A549 (cell line): ENCODE measurements around the gene BAAT. TPM values are rescaled to one million over a fixed set of nuclear protein-coding genes. Genes with fewer than 3 reads are reported as not detected.

Experiments
- ATAC-seq, 2 experiments: fragments of 200-7000 bp in 1 of 2; fragments of >200 bp in 1 of 2; cut with Nextera tagmentation in 1 of 2; cut with Tn5 transposase in 1 of 2; 3 replicates each; pipeline versions ENCODE4 v1.8.0 to v1.9.1; 2018 to 2020; ENCODE audit warnings: mild to moderate bottlenecking in 1 of 2, moderate library complexity in 1 of 2
- CTCF ChIA-PET: fragments of 300-600 bp; sonication (Branson Sonifier 250); formaldehyde crosslinking; extraction: SDS; loops from one replicate; lab custom pipeline; 2021; ENCODE audit warnings: antibody characterized with exemption, inconsistent platforms; lab: Yijun Ruan, JAX
- POLR2A ChIA-PET: fragments of 350-600 bp; formaldehyde crosslinking; extraction: SDS; loops from one replicate; lab custom pipeline; 2021; ENCODE audit warnings: antibody characterized with exemption, inconsistent platforms; lab: Yijun Ruan, JAX
- DNase-seq, 2 experiments: peaks; one replicate each; pipeline versions ENCODE4 v3.0.0 to v3.0.0-alpha.2; 2011 to 2016; ENCODE audit warnings: low read depth in 1 of 2, low spot score in 1 of 2
- FAIRE-seq: peaks from 2 replicates; lab custom pipeline; 2011; peaks lifted over from hg19 to GRCh38; lab: Jason Lieb, UNC
- H3K27ac ChIP-seq, 2 experiments: fragments of >200 bp; sonication (Bioruptor Twin); formaldehyde crosslinking; 3 replicates each; pipeline ENCODE4 v1.5.1; 2016 to 2017
- H3K4me1 ChIP-seq: fragments of >200 bp; sonication (Bioruptor Twin); formaldehyde crosslinking; 3 replicates; pipeline ENCODE4 v1.6.1; 2016
- H3K4me2 ChIP-seq: fragments of >200 bp; sonication (Bioruptor Twin); formaldehyde crosslinking; 3 replicates; pipeline ENCODE4 v1.6.1; 2016
- H3K4me3 ChIP-seq: fragments of >200 bp; sonication (Bioruptor Twin); formaldehyde crosslinking; 3 replicates; pipeline ENCODE4 v1.5.1; 2016
- H3K9me3 ChIP-seq: fragments of >200 bp; sonication (Bioruptor Twin); formaldehyde crosslinking; 3 replicates; pipeline ENCODE4 v1.6.1; 2016
- CBX2 ChIP-seq: fragments of 200-600 bp; sonication (generic); IDR thresholded peaks from 2 replicates; pipeline ENCODE4 v1.6.1; 2016; ENCODE audit warnings: low read depth, mild to moderate bottlenecking, borderline replicate concordance
- CBX8 ChIP-seq: fragments of 200-600 bp; sonication (generic); IDR thresholded peaks from 2 replicates; pipeline ENCODE4 v1.6.1; 2016
- EHMT2 ChIP-seq: fragments of 200-600 bp; sonication (generic); IDR thresholded peaks from 2 replicates; pipeline ENCODE4 v1.6.1; 2016; ENCODE audit warnings: antibody characterized with exemption, low read depth, mild to moderate bottlenecking, moderate library complexity
- EP300 ChIP-seq, 2 experiments: fragments of >200 bp; sonication (Bioruptor Twin); formaldehyde crosslinking; IDR thresholded peaks; 2 replicates in 1 of 2; 3 replicates in 1 of 2; pipeline ENCODE4 v1.6.1; 2016 to 2017
- ESRRA ChIP-seq: fragments of 150-350 bp; IDR thresholded peaks from 2 replicates; pipeline ENCODE4 v1.6.1; 2014; ENCODE audit warnings: mild to moderate bottlenecking, low read length, borderline replicate concordance
- HOXB13 ChIP-seq: fragments of 250-450 bp; sonication (Bioruptor Pico); IDR thresholded peaks from 2 replicates; pipeline ENCODE4 v1.5.0; 2020; ENCODE audit warnings: low read depth, mild to moderate bottlenecking, moderate library complexity
- HOXB5 ChIP-seq: fragments of 250-450 bp; sonication (Bioruptor Pico); IDR thresholded peaks from 2 replicates; pipeline ENCODE4 v1.5.0; 2020; ENCODE audit warnings: mild to moderate bottlenecking, moderate library complexity
- JUNB ChIP-seq: fragments of >200 bp; sonication (Bioruptor Twin); formaldehyde crosslinking; IDR thresholded peaks from 2 replicates; pipeline ENCODE4 v1.6.1; 2016
- KDM1A ChIP-seq: fragments of 200-600 bp; sonication (generic); IDR thresholded peaks from 2 replicates; pipeline ENCODE4 v1.6.1; 2016; ENCODE audit warnings: low read depth, mild to moderate bottlenecking
- MAFK ChIP-seq: fragments of 450-650 bp; IDR thresholded peaks from 2 replicates; pipeline ENCODE4 v1.6.1; 2014; ENCODE audit not compliant: partially characterized antibody
- NPAS2 ChIP-seq: fragments of 250-450 bp; sonication (Bioruptor Pico); IDR thresholded peaks from 2 replicates; pipeline ENCODE4 v1.8.0; 2022; ENCODE audit warnings: mild to moderate bottlenecking, moderate library complexity, borderline replicate concordance
- RAD21 ChIP-seq, 2 experiments: fragments of >200 bp in 1 of 2; sonication (Bioruptor Twin) in 1 of 2; formaldehyde crosslinking in 1 of 2; IDR thresholded peaks in 1 of 2; conservative IDR thresholded peaks in 1 of 2; 2 replicates in 1 of 2; 3 replicates in 1 of 2; pipeline ENCODE4 v1.6.1; 2012 to 2018; ENCODE audit warnings: inconsistent platforms in 1 of 2
- RFX5 ChIP-seq: fragments of 450-650 bp; IDR thresholded peaks from 2 replicates; pipeline ENCODE4 v1.7.1; 2014; ENCODE audit warnings: antibody characterized with exemption, mild to moderate bottlenecking, moderate library complexity
- SMC3 ChIP-seq: fragments of >200 bp; sonication (Bioruptor Twin); formaldehyde crosslinking; IDR thresholded peaks from 3 replicates; pipeline ENCODE4 v1.6.1; 2018; ENCODE audit warnings: inconsistent platforms
- TFCP2L1 ChIP-seq: fragments of 250-450 bp; sonication (Bioruptor Pico); IDR thresholded peaks from 2 replicates; pipeline ENCODE4 v1.5.0; 2021; ENCODE audit warnings: mild to moderate bottlenecking
- WGBS: methylation state at CpG from one replicate; pipeline ENCODE4 v1.1.6; 2017; ENCODE audit errors: missing lambda C conversion rate; 5-methylcytosine and 5-hydroxymethylcytosine counted together
- polyA plus RNA-seq, 4 experiments: library from polyadenylated mRNA; depleted of rRNA in 3 of 4; stranded (reverse); fragments of >200 nt; fragmentation: RNase III in 1 of 4; extraction: RNeasy Plus Mini Kit Qiagen cat#74134 plus additional on column Dnase treatment in 1 of 4; gene quantifications; 2 replicates in 3 of 4; 3 replicates in 1 of 4; pipeline ENCODE4 v1.2.3, GENCODE V29; 2011 to 2017
- TF ChIP-seq, protein P1 (sequence below): fragments of >200 bp; sonication (Bioruptor Twin); formaldehyde crosslinking; IDR thresholded peaks from 3 replicates; pipeline ENCODE4 v1.6.1; 2016
- TF ChIP-seq, protein P2 (sequence below): fragments of 250-450 bp; sonication (Bioruptor Pico); IDR thresholded peaks from 2 replicates; pipeline ENCODE4 v1.5.0; 2020; ENCODE audit warnings: low read depth, mild to moderate bottlenecking, moderate library complexity
- TF ChIP-seq, protein P3 (sequence below): IDR thresholded peaks from 2 replicates; pipeline ENCODE4 v1.6.1; 2012; ENCODE audit warnings: low read depth, borderline replicate concordance
- TF ChIP-seq, protein P4 (sequence below): IDR thresholded peaks from 2 replicates; pipeline ENCODE4 v1.6.1; 2012
- TF ChIP-seq, protein P5 (sequence below): fragments of >200 bp; sonication (Bioruptor Twin); formaldehyde crosslinking; IDR thresholded peaks from 2 replicates; pipeline ENCODE4 v1.6.1; 2016

BAAT gene
- polyA plus RNA-seq, 2 of the 4 experiments (the other 2 are of a cell fraction), result 9.1 to 13.6 TPM

DNA sequence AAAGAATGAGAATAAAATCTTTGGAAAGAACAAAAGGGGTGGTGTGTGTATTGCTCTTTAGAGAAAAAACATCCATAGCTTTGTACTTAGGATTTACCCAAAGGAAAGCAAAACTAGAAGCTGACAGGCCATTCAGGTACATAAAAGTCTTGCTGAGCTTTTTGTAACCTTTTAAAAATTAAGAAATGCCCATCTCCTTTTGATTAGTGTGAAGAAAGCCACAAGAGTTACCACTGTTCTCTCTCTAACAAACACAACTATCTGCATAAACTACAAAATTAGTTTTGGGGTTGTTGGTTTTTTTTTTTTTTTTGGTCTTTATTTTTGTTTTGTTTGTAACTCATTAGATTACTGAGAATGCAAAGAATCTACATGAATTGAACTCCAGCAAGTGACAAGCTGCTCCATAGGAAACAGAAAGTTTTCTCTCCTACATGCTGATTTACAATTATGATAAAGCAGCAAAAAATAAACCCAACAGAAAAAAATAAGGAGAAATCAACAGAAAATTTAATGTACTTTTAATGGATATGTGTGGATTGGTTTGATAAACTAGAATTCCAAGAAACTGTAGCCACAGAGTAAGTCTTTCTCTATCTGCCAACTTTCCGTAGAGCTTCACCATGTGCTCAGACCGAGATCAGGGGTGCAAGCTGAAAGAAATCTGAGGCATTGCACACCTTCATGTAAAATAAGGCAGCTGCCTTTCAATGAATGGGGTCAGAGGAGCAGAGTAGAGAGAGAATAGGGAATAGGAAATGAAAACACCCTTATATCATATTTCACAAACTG is 12.3 kb downstream of the BAAT start:
- peak overlapping the region; percentile 33; the same call in 2 of the 3 replicates for H3K4me2 ChIP-seq
- ATAC-seq (no peak), FAIRE-seq (no peak), DNase-seq (no peak)
- H3K4me1 ChIP-seq, result peaks cover 78% of the 10 kb centered on the region
- no peak overlapping the region for H3K4me3 ChIP-seq
- H3K9me3 ChIP-seq, result 0 out of 3 replicates have a peak, but pooled peaks cover 3% of the 10 kb centered on the region
- CTCF ChIA-PET, result interaction anchor here (0.6 to 3.1 kb wide), 7 partner anchors 9 to 254 kb away, joined by 3 to 15 read pairs (median 5); no protein-coding TSS in a partner anchor
- TF ChIP-seq, protein P1, sequence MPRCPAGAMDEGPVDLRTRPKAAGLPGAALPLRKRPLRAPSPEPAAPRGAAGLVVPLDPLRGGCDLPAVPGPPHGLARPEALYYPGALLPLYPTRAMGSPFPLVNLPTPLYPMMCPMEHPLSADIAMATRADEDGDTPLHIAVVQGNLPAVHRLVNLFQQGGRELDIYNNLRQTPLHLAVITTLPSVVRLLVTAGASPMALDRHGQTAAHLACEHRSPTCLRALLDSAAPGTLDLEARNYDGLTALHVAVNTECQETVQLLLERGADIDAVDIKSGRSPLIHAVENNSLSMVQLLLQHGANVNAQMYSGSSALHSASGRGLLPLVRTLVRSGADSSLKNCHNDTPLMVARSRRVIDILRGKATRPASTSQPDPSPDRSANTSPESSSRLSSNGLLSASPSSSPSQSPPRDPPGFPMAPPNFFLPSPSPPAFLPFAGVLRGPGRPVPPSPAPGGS, result no peak
- TF ChIP-seq SMC3, result no peak
- no peak for TF ChIP-seq MAFK
- no peak for TF ChIP-seq EP300 (IDR thresholded peaks at IDR 0.05)
- TF ChIP-seq, protein P2, sequence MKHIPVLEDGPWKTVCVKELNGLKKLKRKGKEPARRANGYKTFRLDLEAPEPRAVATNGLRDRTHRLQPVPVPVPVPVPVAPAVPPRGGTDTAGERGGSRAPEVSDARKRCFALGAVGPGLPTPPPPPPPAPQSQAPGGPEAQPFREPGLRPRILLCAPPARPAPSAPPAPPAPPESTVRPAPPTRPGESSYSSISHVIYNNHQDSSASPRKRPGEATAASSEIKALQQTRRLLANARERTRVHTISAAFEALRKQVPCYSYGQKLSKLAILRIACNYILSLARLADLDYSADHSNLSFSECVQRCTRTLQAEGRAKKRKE, result no peak
- no peak for TF ChIP-seq HOXB5 (CRISPR knock-in tag)
- no peak for TF ChIP-seq RAD21 (conservative IDR thresholded peaks at IDR 0.05 in 1 of 2, IDR thresholded peaks at IDR 0.05 in 1 of 2)
- TF ChIP-seq EHMT2, result no peak
- TF ChIP-seq CBX8, result no peak
- TF ChIP-seq, protein P3, sequence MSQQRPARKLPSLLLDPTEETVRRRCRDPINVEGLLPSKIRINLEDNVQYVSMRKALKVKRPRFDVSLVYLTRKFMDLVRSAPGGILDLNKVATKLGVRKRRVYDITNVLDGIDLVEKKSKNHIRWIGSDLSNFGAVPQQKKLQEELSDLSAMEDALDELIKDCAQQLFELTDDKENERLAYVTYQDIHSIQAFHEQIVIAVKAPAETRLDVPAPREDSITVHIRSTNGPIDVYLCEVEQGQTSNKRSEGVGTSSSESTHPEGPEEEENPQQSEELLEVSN, result no peak
- no peak for TF ChIP-seq NPAS2
- TF ChIP-seq CBX2, result no peak
- POLR2A ChIA-PET, result interaction anchor here (0.7 to 1.5 kb wide), 5 partner anchors 9 to 161 kb away, joined by 3 to 7 read pairs (median 5); partner anchors contain the start of genes MRPL50 and ZNF189
- WGBS, result 75% methylated on average over 2 of the region's 2 CpGs
- H3K27ac ChIP-seq, result peak overlapping the region; percentile 60 to 69

DNA sequence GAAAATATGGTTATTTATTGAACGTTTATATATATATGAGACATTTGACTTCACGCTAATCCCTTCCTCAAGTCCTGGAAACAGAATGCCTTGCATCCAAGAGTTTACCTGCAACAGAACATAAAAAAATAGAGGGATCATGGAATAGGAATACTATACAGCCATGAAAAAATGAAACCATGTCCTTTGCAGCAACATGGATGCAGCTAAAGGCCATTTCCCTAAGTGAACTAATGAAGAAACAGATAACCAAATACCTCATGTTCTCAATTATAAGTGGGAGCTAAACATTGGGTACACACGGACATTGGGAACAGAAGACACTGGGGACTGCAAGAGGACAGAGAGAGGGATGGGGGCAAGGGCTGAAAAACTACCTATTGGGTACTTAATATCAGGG is 13.0 kb downstream of the BAAT start:
- Histone ChIP-seq H3K9me3 (0 out of 3 replicates have a peak, but pooled peaks cover 3% of the 10 kb centered on the region), H3K4me3 (no peak overlapping the region), H3K27ac (peak overlapping the region; percentile 60 to 69; a peak in 5 of 6 replicates), H3K4me1 (peaks cover 79% of the 10 kb centered on the region), H3K4me2 (no peak overlapping the region)
- WGBS, result 89% methylated on average over 3 of the region's 3 CpGs
- CTCF ChIA-PET, result interaction anchor here (0.6 to 3.7 kb wide), 8 partner anchors 10 to 253 kb away, joined by 3 to 30 read pairs (median 5); no protein-coding TSS in a partner anchor
- ATAC-seq (no peak), DNase-seq (no peak), FAIRE-seq (no peak)
- POLR2A ChIA-PET, result interaction anchor here (0.7 to 1.5 kb wide), 2 partner anchors 47 to 56 kb away, joined by 4 to 6 read pairs; no protein-coding TSS in a partner anchor
- TF ChIP-seq JUNB (no peak), KDM1A (0 out of 2 replicates have a peak, but pooled peaks have one; percentile 62), ESRRA (no peak)

DNA sequence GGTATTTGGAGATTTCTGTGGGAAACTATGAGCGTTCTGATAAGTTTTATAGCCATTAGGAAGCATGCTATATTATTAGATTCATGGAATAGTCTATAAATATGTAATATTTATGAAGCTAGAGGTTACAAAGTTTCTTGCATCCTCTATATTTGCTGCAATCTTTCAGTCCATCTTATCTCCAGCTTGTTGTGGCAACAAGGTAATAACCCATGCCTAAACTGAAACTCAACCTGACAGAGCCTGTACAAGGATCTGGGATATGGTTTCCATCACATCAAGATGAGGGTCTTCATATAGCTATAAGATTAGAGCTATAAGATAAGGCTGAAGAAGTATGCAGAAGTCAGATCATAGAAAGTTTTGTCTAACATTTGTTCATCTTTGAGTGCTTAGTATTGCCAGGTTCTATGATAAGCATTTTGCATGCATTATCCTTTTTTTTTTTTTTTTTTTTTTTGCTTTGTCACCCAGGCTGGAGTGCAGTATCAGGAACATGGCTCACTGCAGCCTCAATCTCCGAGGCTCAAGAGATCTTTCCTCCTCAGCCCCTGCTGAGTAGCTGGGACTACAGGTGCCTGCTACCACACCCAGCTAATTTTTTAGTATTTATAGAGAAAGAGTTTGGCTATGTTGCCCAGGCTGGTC is 14.8 kb downstream of the BAAT start:
- DNase-seq (no peak), ATAC-seq (no peak), FAIRE-seq (peak; percentile 87)
- Histone ChIP-seq H3K4me2 (peak overlapping the region; percentile 52), H3K9me3 (0 out of 3 replicates have a peak, but pooled peaks cover 3% of the 10 kb centered on the region), H3K4me1 (peaks cover 78% of the 10 kb centered on the region), H3K4me3 (no peak overlapping the region), H3K27ac (peak overlapping the region; percentile 75 to 95)
- TF ChIP-seq RFX5 (no peak), TFCP2L1 (CRISPR knock-in tag) (no peak), HOXB13 (CRISPR knock-in tag) (no peak)
- TF ChIP-seq, protein P4, sequence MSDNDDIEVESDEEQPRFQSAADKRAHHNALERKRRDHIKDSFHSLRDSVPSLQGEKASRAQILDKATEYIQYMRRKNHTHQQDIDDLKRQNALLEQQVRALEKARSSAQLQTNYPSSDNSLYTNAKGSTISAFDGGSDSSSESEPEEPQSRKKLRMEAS, result no peak
- TF ChIP-seq, protein P5, sequence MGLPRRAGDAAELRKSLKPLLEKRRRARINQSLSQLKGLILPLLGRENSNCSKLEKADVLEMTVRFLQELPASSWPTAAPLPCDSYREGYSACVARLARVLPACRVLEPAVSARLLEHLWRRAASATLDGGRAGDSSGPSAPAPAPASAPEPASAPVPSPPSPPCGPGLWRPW, result no peak
- ChIA-PET CTCF (interaction anchor here (1.7 to 3.7 kb wide), 4 partner anchors 11 to 251 kb away, joined by 3 to 30 read pairs (median 8); no protein-coding TSS in a partner anchor), POLR2A (interaction anchor here (1.2 kb wide), 1 partner anchor 29 kb away, joined by 4 read pairs; the partner anchor contains the start of genes MRPL50 and ZNF189)
- WGBS, result 23% methylated on average over 2 of the region's 2 CpGs
